Activated CD4-positive, alpha-beta T cell treated with anti-CD3 and anti-CD28 coated beads, Interleukin-2, amount 10 ng/mL, durations not matched to agents 24 days and 14 days (primary cell): Measurements from ENCODE around the gene ADARB2. TPM values are rescaled to one million over a fixed set of nuclear protein-coding genes. Genes with fewer than 3 reads are reported as not detected.
"Not testable (repeated sequence)": the region's sequence is repeated elsewhere in the genome, so short reads cannot be mapped to it uniquely, and the experiment has no call there.

ENCODE experiments used
- DNase-seq: peaks from one replicate; pipeline ENCODE4 v3.0.0; 2022
- H3K27ac Mint-ChIP-seq: one replicate; pipeline ENCODE4 v1.8.0; 2022; ENCODE audit warnings: mild to moderate bottlenecking, mixed read lengths
- H3K27me3 Mint-ChIP-seq: one replicate; pipeline ENCODE4 v1.8.0; 2022; ENCODE audit warnings: mixed read lengths
- H3K36me3 Mint-ChIP-seq: one replicate; pipeline ENCODE4 v1.8.0; 2022; ENCODE audit warnings: low read depth, mild to moderate bottlenecking, mixed read lengths
- H3K4me1 Mint-ChIP-seq: one replicate; pipeline ENCODE4 v1.8.0; 2021; ENCODE audit warnings: mixed read lengths
- H3K4me3 Mint-ChIP-seq: one replicate; pipeline ENCODE4 v1.8.0; 2022; ENCODE audit warnings: mild to moderate bottlenecking, moderate library complexity, mixed read lengths
- H3K9me3 Mint-ChIP-seq: one replicate; pipeline ENCODE4 v1.8.0; 2021; ENCODE audit warnings: mixed read lengths
- intact Hi-C: fragments of 100-400 bp; cut with micrococcal nuclease; formaldehyde crosslinking; loops from one replicate; pipeline ENCODE4 v1.15.1; 2023
- total RNA-seq: library from RNA; stranded (reverse); gene quantifications from 2 replicates; pipeline ENCODE4 v1.2.3, GENCODE V29; 2022

The ADARB2 gene
- total RNA-seq, 1 donor from 2014 or later: not detected

DNA sequence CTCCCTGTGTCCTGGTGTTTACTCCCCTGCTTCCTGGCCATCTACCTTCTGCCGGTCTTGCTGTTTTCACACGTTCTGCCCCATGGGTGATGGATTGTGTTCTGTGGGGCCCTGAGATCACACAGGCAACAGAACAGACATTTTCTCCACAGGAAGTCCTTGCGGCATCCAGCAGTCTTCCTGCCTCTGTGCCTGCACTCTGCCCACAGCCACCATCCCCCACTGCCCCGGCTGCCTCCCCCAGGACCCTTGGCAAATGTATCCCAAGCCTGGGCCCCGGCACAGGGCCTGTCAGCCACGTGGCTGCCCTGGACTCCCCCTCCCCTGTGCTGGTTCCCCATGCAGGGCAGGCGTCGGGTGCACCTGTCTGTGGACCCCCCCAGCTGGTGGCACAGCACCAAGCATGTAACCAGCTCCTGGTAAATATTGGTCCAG is 497.0 kb downstream of the ADARB2 start:
- H3K4me3 Mint-ChIP-seq: peak overlapping the region; percentile 76
- intact Hi-C loops: no loop called here
- peak; percentile 53 for DNase-seq

DNA sequence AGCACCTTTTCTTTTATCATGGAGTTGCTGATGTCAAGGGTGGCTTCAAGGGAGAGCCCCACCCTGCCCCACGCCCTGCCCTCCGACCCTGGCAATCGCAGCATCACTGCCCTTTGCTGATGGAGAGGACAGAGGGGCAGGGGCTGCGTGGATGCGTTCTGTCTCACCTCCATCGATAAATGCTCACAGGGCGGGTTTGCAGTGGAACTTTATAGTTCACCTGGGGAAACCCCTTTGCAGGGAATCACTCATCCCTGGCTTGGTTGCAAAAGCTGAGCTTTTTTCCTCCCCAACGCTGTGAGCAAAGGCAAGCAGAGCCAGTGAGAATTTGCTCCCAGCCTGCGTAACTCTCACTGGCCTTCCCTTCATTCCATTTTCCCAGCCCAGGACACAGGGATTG is 504.3 kb downstream of the ADARB2 start:
- H3K9me3 Mint-ChIP-seq: no peaks in the 10 kb centered on the region
- H3K27me3 Mint-ChIP-seq: no peaks in the 10 kb centered on the region
- intact Hi-C loops: no loop called here
- H3K36me3 Mint-ChIP-seq: no peaks in the 10 kb centered on the region
- H3K27ac Mint-ChIP-seq: no peak overlapping the region
- no peak overlapping the region for H3K4me3 Mint-ChIP-seq
- no peaks in the 10 kb centered on the region for H3K4me1 Mint-ChIP-seq
- peak; percentile 41 for DNase-seq

More for the DNA sequence above, 497.0 kb downstream of the ADARB2 start:
- peaks cover 2% of the 10 kb centered on the region for H3K4me1 Mint-ChIP-seq
- peak overlapping the region; percentile 83 for H3K27ac Mint-ChIP-seq
- H3K36me3 Mint-ChIP-seq: no peaks in the 10 kb centered on the region
- peaks cover 6% of the 10 kb centered on the region for H3K27me3 Mint-ChIP-seq
- no peaks in the 10 kb centered on the region for H3K9me3 Mint-ChIP-seq

DNA sequence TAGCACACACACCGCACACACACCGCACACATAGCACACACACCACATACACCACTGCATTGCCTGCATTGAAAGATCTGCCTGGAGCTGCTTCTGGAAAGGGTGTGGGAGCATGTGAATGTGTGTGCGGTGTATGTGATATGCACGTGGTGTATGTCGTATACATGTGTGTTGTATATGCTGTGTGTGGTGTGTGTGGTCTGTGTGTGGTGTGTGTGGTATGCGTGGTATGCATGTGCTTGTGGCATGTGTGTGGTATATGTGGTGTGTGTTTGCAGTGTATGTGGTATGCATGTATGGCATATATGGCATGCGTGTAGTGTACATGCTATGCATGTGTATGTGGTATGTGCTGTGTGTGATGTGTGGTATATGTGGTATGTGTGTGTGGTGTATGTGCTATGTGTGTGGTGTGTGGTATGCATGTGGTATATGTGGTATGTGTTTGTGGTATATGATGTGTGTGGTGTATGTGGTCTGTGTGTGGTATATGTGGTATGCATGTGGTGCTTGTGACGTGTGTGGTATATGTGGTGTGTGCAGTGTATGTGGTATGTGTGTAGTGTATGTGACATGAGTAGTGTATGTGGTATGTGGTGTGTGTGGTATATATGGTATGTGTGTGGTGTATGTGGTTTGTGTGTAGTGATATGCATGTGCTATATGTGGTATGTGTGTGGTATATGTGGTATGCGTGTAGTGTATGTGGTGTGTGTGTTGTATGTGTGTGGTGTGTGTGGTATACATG is 505.0 kb downstream of the ADARB2 start:
- Mint-ChIP-seq H3K36me3 (no peaks in the 10 kb centered on the region), H3K4me3 (no peak overlapping the region)

DNA sequence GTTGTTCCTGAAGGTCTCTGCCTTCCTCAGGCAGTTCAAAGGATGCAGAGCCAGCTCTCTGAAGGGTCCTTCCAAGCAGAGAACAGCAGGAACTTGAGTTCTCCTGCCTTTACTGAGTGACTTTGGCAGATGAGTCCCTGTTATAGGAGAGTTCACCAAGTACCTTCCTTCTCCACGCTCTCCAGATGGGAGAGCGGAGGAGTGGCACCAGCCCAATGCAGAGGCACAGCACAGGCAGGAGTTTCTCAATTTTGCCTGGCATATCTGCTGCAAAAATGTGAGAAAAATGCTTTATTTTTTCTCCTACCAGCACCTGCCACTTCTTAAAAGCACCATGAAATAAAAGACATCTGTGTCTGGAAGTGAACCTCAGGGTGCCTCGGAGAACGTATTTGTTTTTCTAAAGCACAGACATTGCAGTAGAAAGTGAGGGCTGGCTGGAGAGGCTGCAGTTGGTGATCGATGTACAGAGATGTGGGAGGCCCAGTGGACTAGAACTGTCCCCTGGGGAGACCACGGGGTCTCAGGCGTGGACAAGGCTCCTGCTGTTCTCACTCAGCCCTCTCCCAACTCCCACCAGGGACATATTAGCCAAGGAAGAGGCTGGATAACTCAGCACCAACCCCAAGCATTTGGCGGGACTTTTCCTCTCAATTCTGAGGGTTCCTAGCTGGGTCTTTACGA is 506.6 kb downstream of the ADARB2 start:
- H3K36me3 Mint-ChIP-seq: no peaks in the 10 kb centered on the region
- peak; percentile 46 for DNase-seq
- no peaks in the 10 kb centered on the region for H3K9me3 Mint-ChIP-seq
- no peak overlapping the region for H3K27ac Mint-ChIP-seq
- intact Hi-C loops: no loop called here
- no peaks in the 10 kb centered on the region for H3K4me1 Mint-ChIP-seq
- no peak overlapping the region for H3K4me3 Mint-ChIP-seq
- H3K27me3 Mint-ChIP-seq: peaks cover 2% of the 10 kb centered on the region

More for the DNA sequence above, 505.0 kb downstream of the ADARB2 start:
- intact Hi-C loops: no loop called here
- Mint-ChIP-seq H3K27me3 (no peaks in the 10 kb centered on the region), H3K9me3 (no peaks in the 10 kb centered on the region), H3K27ac (no peak overlapping the region), H3K4me1 (no peaks in the 10 kb centered on the region)
- DNase-seq: no peak

DNA sequence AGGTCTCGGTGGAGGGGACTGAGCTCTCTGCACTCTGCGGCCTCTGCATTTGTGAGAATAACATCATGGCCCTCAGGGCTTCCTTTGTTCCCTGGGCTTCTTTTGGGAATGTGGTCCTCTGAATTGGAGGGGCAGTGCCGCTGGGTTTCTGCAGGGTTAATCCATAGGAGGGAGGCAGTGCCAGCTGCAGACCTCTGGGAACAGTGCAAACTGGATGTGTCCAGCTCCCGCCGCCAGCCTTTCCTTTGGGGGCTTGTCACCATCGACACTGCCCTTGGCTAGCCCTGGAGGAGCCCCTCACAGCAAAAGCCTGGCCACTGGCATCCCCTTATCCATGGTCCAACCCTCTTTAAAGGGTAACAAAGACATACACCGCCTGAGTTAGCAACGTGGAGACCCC is 507.2 kb downstream of the ADARB2 start:
- peak; percentile 43 for DNase-seq
- Mint-ChIP-seq H3K27me3 (peaks cover 2% of the 10 kb centered on the region), H3K36me3 (no peaks in the 10 kb centered on the region), H3K27ac (no peak overlapping the region), H3K9me3 (no peaks in the 10 kb centered on the region), H3K4me1 (no peaks in the 10 kb centered on the region), H3K4me3 (no peak overlapping the region)
- intact Hi-C loops: no loop called here

DNA sequence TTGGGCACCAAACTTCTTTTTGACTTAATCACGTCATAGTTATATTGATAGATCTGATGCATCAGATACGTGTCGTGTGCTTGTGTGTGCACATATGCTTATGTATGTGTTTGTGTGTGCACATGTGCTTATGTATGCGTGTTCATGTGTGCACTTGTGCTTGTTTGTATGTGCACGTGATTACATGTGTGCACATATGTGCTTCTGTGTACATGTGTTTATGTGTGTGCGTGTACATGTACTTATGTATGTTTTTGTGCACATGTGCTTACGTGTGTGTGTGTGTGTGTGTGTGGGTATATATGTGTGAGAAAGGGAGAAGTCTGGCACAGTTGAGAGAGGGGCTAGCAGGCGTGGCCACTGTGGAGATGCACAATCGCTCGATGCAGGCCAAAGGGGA is 507.8 kb downstream of the ADARB2 start:
- Mint-ChIP-seq H3K27me3 (peaks cover 6% of the 10 kb centered on the region), H3K4me3 (no peak overlapping the region), H3K4me1 (no peaks in the 10 kb centered on the region), H3K9me3 (no peaks in the 10 kb centered on the region), H3K27ac (no peak overlapping the region), H3K36me3 (no peaks in the 10 kb centered on the region)
- intact Hi-C loops: no loop called here
- peak; percentile 39 for DNase-seq

DNA sequence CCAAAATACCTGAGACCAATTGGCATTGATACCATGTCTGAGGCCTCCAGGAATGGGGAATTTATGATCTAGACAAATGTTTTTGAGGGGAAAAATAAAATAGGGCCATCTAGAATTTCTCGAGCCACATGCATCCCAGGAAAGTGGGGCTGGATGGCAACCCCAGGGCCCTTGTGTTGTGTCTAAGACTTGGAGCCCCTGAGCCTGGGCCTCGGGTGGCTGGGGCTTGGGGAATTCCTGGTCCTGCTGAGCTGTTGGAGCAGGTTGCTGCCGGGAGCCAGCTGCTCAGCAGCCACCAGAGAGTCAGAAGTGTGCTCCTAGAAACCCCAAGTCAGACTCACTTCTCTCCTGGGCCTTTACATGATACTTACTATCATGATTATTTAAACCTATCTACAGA is 508.2 kb downstream of the ADARB2 start:
- Mint-ChIP-seq H3K27me3 (peaks cover 8% of the 10 kb centered on the region), H3K9me3 (no peaks in the 10 kb centered on the region), H3K27ac (no peak overlapping the region), H3K36me3 (no peaks in the 10 kb centered on the region), H3K4me3 (no peak overlapping the region), H3K4me1 (no peaks in the 10 kb centered on the region)
- peak; percentile 15 for DNase-seq
- intact Hi-C loops: no loop called here

DNA sequence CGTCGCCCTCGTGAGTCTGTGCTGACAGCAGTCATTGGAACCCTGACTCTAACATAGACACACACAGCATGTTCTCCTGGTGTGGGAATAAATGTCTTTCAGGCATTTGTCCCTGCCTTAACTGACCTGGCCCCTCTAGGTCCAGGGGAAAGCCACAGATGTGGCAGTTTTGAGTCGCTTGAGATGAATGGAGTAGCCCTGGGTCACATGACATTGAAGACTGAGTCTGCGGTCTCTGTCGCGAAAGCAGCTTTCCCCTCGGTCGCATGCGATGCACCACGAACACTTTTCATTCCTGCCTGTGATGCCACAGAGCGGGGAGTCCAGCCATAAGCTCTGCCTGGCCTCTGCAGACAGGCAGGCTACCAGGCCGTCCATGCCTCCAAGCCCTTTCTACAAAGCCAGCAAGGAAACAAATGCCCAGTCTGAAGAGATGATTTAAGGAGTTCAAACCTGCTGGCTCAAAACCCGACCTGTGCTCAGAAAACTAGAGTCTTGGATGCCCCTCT is 508.8 kb downstream of the ADARB2 start:
- Mint-ChIP-seq H3K4me1 (no peaks in the 10 kb centered on the region), H3K4me3 (no peak overlapping the region), H3K27ac (no peak overlapping the region), H3K27me3 (peaks cover 8% of the 10 kb centered on the region), H3K9me3 (no peaks in the 10 kb centered on the region), H3K36me3 (no peaks in the 10 kb centered on the region)
- DNase-seq: peak; percentile 40
- intact Hi-C loops: no loop called here

DNA sequence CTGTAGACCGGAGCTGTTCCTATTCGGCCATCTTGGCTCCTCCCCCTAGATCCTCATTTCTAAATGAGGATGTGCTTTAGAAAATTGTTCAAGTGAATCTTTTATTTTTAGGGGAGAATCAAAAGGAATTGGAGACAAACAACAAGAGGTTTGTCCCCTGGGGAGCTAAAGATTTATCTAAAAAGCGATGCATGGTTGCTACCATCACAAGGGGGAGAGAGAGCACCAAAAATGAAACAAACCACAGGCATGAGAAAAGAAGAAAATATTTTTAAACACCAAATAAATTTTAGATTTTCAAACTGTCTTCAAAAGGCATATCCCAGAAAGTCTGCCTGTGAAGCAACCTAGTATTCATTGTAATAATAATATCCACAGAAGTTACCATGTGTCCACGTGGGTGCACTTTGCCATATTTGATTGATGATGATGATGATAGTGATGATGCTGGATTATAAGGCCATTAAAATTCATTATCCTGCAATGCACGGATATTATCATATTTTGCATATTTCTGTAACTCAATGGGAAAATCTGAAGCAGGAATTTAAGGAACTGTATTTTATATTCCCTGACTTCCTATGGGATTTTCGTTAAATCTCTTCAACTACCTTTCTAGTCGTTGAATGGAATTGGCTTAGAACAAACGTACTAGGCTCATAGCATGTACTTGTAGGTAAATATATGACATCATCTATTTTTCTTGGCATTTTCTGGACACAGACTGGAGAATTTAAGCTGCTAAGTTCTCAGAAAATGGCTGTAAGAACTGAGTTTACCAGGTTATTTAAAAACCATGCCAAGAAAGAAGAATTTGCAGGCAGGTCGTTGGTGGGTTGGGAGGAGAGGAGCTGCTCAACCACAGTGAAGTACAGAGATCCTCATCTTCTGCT is 509.6 kb downstream of the ADARB2 start:
- DNase-seq: no peak
- H3K9me3 Mint-ChIP-seq: no peaks in the 10 kb centered on the region
- H3K4me1 Mint-ChIP-seq: no peaks in the 10 kb centered on the region
- peaks cover 8% of the 10 kb centered on the region for H3K27me3 Mint-ChIP-seq
- H3K27ac Mint-ChIP-seq: no peak overlapping the region
- H3K4me3 Mint-ChIP-seq: no peak overlapping the region
- intact Hi-C loops: no loop called here
- H3K36me3 Mint-ChIP-seq: no peaks in the 10 kb centered on the region

DNA sequence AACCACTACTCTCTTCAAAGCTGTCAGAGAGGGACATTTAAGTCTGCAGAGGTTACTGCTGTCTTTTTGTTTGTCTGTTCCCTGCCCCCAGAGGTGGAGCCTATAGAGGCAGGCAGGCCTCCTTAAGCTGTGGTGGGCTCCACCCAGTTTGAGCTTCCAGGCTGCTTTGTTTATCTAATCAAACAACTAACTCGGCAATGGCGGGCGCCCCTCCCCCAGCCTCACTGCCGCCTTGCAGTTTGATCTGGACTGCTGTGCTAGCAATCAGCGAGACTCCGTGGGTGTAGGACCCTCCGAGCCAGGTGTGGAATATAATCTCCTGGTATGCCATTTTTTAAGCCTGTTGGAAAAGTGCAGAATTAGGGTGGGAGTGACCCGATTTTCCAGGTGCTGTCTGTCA is 510.4 kb downstream of the ADARB2 start:
- H3K27me3 Mint-ChIP-seq, intact Hi-C loops, H3K27ac Mint-ChIP-seq, H3K36me3 Mint-ChIP-seq, H3K4me3 Mint-ChIP-seq, H3K4me1 Mint-ChIP-seq, H3K9me3 Mint-ChIP-seq: not testable (repeated sequence)
- peak; percentile 37 for DNase-seq

DNA sequence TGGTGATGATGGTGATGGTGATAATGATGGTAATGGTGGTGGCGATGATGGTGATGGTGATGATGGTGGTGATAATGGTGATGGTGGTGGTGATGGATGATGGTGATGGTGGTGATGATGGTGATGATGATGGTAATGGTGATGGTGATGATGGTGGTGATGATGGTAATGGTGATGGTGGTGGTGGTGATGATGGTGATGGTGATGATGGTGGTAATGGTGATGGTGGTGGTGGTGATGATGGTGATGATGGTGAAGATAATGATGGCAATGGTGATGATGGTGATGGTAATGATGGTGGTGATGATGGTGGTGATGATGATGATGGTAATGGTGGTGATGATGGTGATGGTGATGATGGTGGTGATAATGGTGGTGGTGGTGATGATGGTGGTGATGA is 517.5 kb downstream of the ADARB2 start:
- H3K27me3 Mint-ChIP-seq, intact Hi-C loops, H3K27ac Mint-ChIP-seq, H3K9me3 Mint-ChIP-seq, DNase-seq, H3K4me3 Mint-ChIP-seq, H3K4me1 Mint-ChIP-seq, H3K36me3 Mint-ChIP-seq: not testable (repeated sequence)

DNA sequence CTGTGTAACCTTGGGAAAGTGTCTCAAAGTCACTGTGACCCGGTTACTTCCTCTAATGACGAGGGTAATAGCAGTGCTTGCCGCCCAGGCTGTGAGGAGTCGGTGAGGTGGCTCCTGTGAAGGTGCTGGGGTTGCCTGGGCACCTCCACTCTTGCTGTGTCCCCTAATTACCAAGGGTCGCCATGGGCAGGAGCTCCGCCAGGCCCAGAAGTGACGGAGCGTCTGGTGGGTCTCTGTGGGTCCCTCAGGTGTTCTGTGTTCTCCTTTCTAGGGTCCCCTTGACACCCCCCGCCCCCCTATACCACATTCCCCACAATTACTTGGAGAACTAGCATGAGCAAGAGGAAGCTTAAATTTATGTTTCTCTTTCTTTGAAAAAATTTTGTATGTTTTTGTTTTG is 519.7 kb downstream of the ADARB2 start:
- H3K9me3 Mint-ChIP-seq: no peaks in the 10 kb centered on the region
- intact Hi-C loops: no loop called here
- DNase-seq: peak; percentile 19
- H3K27ac Mint-ChIP-seq: no peak overlapping the region
- no peaks in the 10 kb centered on the region for H3K36me3 Mint-ChIP-seq
- H3K4me3 Mint-ChIP-seq: no peak overlapping the region
- no peaks in the 10 kb centered on the region for H3K27me3 Mint-ChIP-seq
- no peaks in the 10 kb centered on the region for H3K4me1 Mint-ChIP-seq

DNA sequence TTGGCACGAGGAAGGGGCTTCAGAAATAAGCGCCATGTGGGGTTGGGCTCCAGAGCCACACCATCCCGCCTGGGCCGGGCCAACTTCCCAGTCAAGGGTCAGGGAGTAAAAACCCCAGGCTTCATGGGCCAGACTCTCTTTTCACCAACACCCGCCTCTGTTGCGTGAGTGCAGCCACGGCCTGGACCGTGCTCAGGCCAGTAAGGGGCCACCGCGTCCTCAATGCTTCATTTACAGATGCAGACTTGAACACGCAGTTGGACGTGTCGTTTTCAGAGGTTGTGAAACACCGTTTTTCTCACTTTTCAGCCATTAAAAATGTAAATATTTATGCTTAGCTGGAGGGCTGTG is 520.1 kb downstream of the ADARB2 start:
- H3K27ac Mint-ChIP-seq: no peak overlapping the region
- peak; percentile 23 for DNase-seq
- H3K4me3 Mint-ChIP-seq: no peak overlapping the region
- intact Hi-C loops: no loop called here
- no peaks in the 10 kb centered on the region for H3K4me1 Mint-ChIP-seq
- no peaks in the 10 kb centered on the region for H3K36me3 Mint-ChIP-seq
- no peaks in the 10 kb centered on the region for H3K9me3 Mint-ChIP-seq
- no peaks in the 10 kb centered on the region for H3K27me3 Mint-ChIP-seq
